GM19240 (cell line): ENCODE data around the gene GAS6.
"Not testable (repeated sequence)": the region's sequence is repeated elsewhere in the genome, so short reads cannot be mapped to it uniquely, and the experiment has no call there.

Source experiments
- DNase-seq: peaks from one replicate; pipeline ENCODE4 v3.0.0; 2011; ENCODE audit warnings: low spot score; ENCODE audit not compliant: insufficient read length

The GAS6 gene

DNA sequence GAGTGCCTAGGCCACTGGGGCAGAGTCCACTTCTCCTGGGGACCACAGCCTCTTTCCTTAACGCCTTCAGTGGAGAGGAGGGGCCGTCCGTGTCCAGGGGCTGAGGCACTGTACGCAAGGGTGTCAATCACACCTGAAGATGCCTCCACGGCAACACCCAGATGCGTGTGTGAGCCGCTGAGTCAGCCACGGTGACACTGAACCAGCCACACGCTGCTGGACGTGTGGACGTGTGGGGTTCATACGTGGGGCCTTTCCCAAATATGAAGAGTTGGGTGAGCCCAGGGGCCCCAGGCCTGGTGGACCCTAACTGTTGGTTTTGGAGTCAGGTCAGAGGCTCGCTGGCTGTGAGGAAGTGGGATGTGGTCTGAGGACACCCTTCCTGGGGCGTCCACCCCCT, 53.2 kb downstream of the GAS6 start:
- no peak for DNase-seq

DNA sequence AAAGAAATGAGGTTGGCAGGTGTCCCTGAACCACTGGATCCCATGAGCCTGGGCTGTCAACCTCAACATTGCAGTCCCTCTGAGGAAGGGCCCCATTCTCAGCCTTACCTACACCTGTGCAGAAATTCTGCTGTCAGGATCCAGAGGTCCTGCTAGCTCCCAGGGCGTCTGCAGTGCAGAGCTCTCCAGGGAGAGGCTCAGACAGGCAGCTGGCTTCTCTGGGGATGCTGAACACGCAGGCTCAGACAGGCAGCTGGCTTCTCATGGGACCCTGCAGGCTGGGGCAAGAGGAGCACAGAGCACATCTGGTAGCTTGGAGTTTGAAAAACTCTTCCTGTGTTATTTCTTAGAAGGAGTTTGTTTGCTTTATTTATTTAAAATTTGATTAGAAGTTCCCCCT, 53.9 kb downstream of the GAS6 start:
- no peak for DNase-seq

DNA sequence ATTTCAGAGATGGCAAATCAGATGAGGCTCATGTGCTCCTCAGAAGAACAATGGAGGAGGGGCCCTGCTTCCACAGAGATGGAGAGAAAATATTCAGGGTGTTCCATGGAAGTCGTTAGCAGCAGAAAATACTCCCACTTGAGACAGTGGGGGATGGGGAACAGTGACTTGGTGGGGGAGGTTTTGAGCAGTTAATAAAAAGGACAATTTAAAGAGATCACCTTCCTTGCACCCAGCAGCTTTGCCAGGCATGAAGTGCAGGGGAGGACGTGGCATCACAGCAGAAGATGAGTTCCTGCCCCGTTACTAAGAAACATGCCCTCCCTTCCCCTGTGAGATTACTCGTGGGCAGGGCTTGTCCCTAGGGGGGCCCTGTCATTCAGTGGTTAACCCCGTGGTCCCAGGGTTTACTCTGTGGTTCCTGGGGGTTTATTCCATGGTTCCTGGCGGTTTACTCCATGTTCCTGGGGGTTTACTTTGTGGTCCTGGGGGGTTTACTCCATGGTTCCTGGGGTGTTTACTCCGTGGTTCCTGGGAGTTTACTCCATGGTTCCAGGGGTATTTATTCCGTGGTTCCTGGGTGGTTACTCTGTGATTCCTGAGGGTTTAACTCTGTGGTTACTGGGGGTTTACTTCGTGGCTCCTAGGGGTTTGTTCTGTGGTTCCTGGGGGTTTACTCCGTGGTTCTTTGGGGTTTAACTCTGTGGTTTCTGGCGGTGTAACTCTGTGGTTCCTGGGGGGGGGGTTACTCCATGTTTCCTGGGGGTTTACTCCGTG, 55.6 kb downstream of the GAS6 start:
- no peak for DNase-seq

DNA sequence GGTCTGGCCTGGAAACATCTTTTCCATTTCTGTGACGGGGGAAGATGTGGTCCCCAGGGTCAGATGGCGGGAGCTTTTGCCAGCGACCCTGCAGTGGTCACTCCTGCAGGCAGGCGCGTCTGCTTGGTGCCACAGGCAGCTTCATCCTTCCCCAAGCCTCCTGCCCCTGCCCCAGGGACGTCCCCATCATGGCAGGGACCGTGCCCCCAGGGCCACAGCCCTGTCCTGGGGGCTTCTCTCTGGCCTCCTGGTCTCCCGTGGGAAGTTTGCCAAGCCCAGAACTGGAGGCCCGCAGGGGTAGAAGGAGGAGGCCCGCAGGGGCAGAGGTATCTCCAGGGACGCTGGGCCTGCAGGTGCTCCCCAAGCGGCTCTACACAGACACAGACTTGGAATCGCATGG, 57.4 kb downstream of the GAS6 start:
- DNase-seq, result no peak

DNA sequence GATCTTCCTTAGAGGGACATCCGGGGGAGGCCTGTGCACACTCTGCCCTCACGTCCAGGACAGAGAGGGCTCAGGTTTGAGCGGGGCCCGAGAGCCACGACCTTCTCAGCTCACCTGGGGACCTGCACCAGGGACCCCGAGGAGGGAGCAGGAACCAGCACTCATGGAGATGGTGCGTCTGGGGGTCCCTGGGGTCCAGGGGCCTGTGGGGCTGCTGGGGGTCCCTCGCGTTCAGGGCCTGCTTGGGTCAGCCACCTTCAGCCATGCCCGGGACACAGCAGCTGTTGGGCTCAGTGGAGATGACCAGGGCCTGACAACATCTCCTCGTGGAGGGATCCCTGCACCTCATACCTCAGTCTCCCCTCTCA, 57.8 kb downstream of the GAS6 start:
- DNase-seq, result no peak

- DNase-seq, result no peak
These were observed 58.3 kb downstream of the GAS6 start for GRCh38 chr13:113805431-113806103.

DNA sequence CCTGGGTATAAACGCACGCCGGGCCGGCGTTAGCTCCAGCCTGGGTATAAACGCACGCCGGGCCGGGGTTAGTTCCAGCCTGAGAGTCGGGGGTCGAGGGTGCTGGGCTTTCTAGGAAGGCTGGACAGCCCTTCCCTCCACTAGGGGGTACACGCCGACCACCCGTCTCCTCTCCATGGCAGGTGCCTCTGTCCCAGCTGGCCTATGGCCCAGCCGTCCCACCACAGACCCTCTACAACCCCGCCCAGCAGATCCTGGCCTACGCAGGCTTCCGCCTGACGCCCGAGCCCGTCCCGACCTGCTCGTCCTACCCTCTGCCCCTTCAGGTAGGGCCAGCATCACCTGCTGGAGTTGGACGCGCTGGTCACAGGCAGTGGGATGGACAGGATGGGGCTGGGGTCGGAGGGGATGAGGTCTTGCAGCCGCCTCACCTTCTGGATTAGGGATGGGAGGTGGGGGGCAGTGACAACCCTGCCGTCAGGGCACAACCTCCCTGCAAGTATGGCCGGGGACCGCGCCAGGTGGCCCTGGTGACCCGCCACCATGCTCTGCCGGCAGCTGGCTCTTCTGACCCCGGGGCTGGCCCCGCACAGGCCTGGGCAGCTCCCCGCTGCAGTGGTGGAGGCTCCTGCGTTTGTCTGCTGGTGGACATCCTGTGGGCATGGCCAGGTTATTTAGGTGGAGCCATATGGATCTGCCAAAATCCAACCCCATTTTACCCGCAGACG, 59.0 kb downstream of the GAS6 start:
- no peak for DNase-seq

DNA sequence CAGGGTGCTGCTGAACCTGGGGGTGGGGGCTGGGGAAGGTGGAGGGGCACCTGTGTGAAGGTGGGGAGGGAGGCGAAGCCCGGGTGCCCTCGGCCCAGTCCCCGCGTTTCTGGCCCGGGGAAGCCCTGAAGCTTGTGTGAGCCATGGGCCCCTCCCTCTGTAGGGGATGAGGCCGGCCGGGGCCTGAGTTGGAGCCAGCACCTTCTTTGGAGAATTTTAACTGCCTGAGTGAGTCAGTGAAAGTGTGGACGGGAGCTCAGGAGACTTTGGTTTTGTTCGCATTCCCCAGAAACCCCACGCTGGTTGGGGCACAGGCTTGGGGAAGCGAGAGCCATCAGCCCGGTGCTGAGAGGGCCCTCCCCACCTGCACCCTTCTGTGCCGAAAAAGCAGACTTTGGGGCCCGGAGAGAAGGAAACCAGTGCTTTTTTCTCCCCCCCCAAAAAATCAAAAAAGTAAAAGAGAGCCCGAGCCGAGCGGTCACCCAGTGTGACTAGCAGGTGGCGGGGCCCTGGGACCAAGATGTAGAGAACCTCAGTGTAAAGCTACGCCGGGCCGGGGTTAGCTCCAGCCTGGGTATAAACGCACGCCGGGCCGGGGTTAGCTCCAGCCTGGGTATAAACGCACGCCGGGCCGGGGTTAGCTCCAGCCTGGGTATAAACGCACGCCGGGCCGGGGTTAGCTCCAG, 59.7 kb downstream of the GAS6 start:
- DNase-seq, result no peak

- no peak for DNase-seq
These were observed 60.4 kb downstream of the GAS6 start for GRCh38 chr13:113803409-113804016.

GRCh38 chr13:113802761-113803160, 61.1 kb downstream of the GAS6 start:
- no peak for DNase-seq

DNA sequence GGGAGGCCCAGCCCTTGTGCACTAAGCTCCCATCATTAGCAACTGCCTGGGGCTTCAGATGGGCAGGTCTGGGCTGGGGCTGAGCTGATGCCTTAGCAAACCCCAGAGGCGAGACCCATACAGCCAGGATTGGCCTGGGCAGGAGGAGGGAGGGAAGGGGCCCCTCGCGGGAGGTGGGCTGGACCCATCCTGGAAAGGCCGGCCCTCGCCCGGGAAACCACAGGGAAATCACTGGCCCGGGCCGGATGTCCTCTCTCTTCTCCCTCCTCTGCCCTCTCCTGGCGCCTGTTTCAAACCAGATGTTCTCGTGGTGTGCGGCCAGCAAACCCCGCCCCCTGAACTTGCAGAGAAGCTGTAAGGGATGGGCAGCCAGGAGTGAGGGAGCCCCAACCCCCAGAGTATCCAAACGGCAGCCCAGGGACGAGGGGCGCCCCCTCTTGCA, 61.8 kb downstream of the GAS6 start:
- DNase-seq, result no peak

GRCh38 chr13:113801289-113801961, 62.5 kb downstream of the GAS6 start:
- no peak for DNase-seq

DNA sequence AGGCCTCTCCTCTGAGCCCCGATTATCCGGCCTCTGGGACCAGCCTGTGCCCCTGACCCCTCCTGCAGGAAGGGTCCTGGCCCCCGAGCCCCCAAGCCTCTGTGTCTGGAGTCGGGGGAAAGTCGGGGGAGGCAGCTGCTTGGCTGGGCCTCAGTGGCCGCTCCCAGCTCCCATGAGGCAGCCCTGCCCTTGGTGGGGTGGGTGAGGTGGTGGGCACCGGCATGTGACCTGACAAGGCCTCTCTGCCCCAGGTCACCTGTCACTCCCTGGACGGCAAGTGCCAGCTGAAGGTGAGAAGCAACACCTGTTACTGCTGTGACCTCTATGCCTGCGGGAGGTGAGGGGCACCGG, 63.3 kb downstream of the GAS6 start:
- no peak for DNase-seq

GRCh38 chr13:113798200-113798811, 65.6 kb downstream of the GAS6 start:
- DNase-seq, result no peak

DNA sequence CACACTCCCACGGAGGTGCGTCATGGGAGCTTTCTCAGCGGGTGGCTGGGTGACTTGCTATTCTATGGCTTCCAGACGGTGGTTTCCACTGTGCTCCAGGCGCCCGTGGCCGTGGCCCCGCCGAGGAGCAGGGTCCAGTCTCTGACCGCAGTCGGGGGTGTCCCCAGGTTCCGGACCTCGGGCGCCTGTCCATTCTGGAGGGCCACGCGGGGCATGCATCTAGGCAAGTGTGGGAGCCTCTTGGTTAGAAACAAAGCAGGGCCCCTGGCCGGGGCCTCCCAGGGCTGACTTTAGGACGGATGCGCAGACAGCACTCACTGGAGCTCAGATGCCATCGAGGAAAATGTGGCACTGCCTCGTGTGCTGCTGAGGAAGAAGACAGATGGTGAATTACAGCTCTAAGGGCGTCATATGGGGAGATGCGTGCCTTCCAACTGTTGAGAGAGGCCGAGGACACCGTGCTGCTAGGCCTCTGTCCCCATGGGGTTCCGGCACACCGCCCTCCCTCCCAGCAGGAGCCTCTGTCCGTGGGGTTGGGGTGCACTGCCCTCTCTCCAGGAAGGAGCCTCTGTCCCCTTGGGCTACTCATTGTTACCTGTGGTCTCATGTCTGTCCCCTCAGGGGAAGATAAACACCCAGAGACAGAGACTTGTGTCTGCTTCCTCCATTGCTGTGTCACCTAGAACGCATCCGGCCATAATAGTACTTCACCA, 66.8 kb downstream of the GAS6 start:
- DNase-seq, result no peak

- no peak for DNase-seq
These were observed 67.5 kb downstream of the GAS6 start for GRCh38 chr13:113796211-113796963.

- DNase-seq, result not testable (repeated sequence)
These were observed 68.5 kb downstream of the GAS6 start for GRCh38 chr13:113795362-113795761.

GRCh38 chr13:113794764-113795173, 69.1 kb downstream of the GAS6 start:
- DNase-seq, result no peak

GRCh38 chr13:113794086-113794485, 69.8 kb downstream of the GAS6 start:
- no peak for DNase-seq
